CD4-positive, alpha-beta T cell treated with Interferon gamma for 1 hour (primary cell): ENCODE results near the gene RXRA.

Source experiments
- DNase-seq: peaks from one replicate; pipeline ENCODE4 v3.0.0-alpha.2; 2020

RXRA gene

GRCh38 chr9:134477927-134478326 lies 151.7 kb downstream of the RXRA start:
- no peak for DNase-seq

- no peak for DNase-seq
Measured at GRCh38 chr9:134481762-134482161, 155.5 kb downstream of the RXRA start.

- no peak for DNase-seq
Measured at GRCh38 chr9:134482226-134482625, 156.0 kb downstream of the RXRA start.

- no peak for DNase-seq
Measured at GRCh38 chr9:134483361-134484184, 157.3 kb downstream of the RXRA start.

GRCh38 chr9:134484479-134484878 lies 158.2 kb downstream of the RXRA start:
- no peak for DNase-seq

GRCh38 chr9:134485653-134486052 lies 159.4 kb downstream of the RXRA start:
- DNase-seq = peak; percentile 11

- DNase-seq = no peak
Measured at GRCh38 chr9:134486143-134486591, 159.9 kb downstream of the RXRA start.

- DNase-seq = no peak
Measured at GRCh38 chr9:134486596-134486995, 160.3 kb downstream of the RXRA start.
